ENCODE data around the gene FBXL5.
A peak's percentile ranks its signal among the peaks of the same experiment; 100 is the strongest.

The FBXL5 gene

GRCh38 chr4:15655223-15656037 is at the start of gene FBXL5:
FBXL5 (minus strand) TSS chr4:15655357; CDS start chr4:15655287, 70 bp downstream.
- DNase-seq (ENCODE audit: low read depth): peak; percentile 67

GRCh38 chr4:15704129-15704528 is 49.0 kb upstream of the FBXL5 start:
- no peak for DNase-seq (ENCODE audit: low read depth)

GRCh38 chr4:15703439-15703838 is 48.3 kb upstream of the FBXL5 start:
- DNase-seq (ENCODE audit: low read depth): no peak

- DNase-seq (ENCODE audit: low read depth): peak; percentile 22
Observed at GRCh38 chr4:15702941-15703403, 47.8 kb upstream of the FBXL5 start, which contains the start of gene BST1. BST1 (plus strand) TSS chr4:15703065; CDS start chr4:15703145, 80 bp downstream.

- DNase-seq (ENCODE audit: low read depth): no peak
Observed at GRCh38 chr4:15696866-15697265, 41.7 kb upstream of the FBXL5 start.

GRCh38 chr4:15695729-15696128 is 40.6 kb upstream of the FBXL5 start:
- DNase-seq (ENCODE audit: low read depth): no peak

- no peak for DNase-seq (ENCODE audit: low read depth)
Observed at GRCh38 chr4:15695240-15695699, 40.1 kb upstream of the FBXL5 start.

GRCh38 chr4:15694431-15694830 is 39.3 kb upstream of the FBXL5 start:
- DNase-seq (ENCODE audit: low read depth): no peak

- DNase-seq (ENCODE audit: low read depth): no peak
Observed at GRCh38 chr4:15692602-15693001, 37.4 kb upstream of the FBXL5 start.

- DNase-seq (ENCODE audit: low read depth): no peak
Observed at GRCh38 chr4:15691346-15692135, 36.4 kb upstream of the FBXL5 start.

- no peak for DNase-seq (ENCODE audit: low read depth)
Observed at GRCh38 chr4:15690020-15690809, 35.1 kb upstream of the FBXL5 start.

- DNase-seq (ENCODE audit: low read depth): no peak
Observed at GRCh38 chr4:15689540-15689939, 34.4 kb upstream of the FBXL5 start.

- DNase-seq (ENCODE audit: low read depth): no peak
Observed at GRCh38 chr4:15688051-15688450, 32.9 kb upstream of the FBXL5 start.

GRCh38 chr4:15684498-15684897 is 29.3 kb upstream of the FBXL5 start:
- DNase-seq (ENCODE audit: low read depth): no peak

- no peak for DNase-seq (ENCODE audit: low read depth)
Observed at GRCh38 chr4:15683143-15683495, 28.0 kb upstream of the FBXL5 start.

GRCh38 chr4:15682242-15683142 is 27.3 kb upstream of the FBXL5 start:
- no peak for DNase-seq (ENCODE audit: low read depth)

GRCh38 chr4:15681372-15682241 is 26.4 kb upstream of the FBXL5 start, which contains the start of gene FAM200B:
FAM200B (plus strand) TSS chr4:15681827; CDS start chr4:15686978, 5,151 bp downstream.
- peak; percentile 95 for DNase-seq (ENCODE audit: low read depth)

- DNase-seq (ENCODE audit: low read depth): no peak
Observed at GRCh38 chr4:15681067-15681371, 25.9 kb upstream of the FBXL5 start.

GRCh38 chr4:15677507-15677988 is 22.4 kb upstream of the FBXL5 start:
- DNase-seq (ENCODE audit: low read depth): no peak

GRCh38 chr4:15676899-15677298 is 21.7 kb upstream of the FBXL5 start:
- DNase-seq (ENCODE audit: low read depth): no peak
